T-helper 1 cell treated with Interleukin-12 subunit alpha and Interleukin-12 subunit beta and Interleukin-4 antibody, amounts not matched to agents 30 μg/mL and 1 μg/mL, for 36 hours (primary cell): ENCODE results near the gene CRTC1.

Experiments used
- H3K27ac Mint-ChIP-seq: one replicate; pipeline ENCODE4 v1.8.0; 2021; ENCODE audit warnings: mild to moderate bottlenecking, mixed read lengths
- H3K27me3 Mint-ChIP-seq: one replicate; pipeline ENCODE4 v1.8.0; 2021; ENCODE audit warnings: low read depth, mixed read lengths
- H3K36me3 Mint-ChIP-seq: one replicate; pipeline ENCODE4 v1.8.0; 2021; ENCODE audit warnings: low read depth, mixed read lengths
- H3K4me1 Mint-ChIP-seq: one replicate; pipeline ENCODE4 v1.8.0; 2021; ENCODE audit warnings: low read depth, mixed read lengths
- H3K4me3 Mint-ChIP-seq: one replicate; pipeline ENCODE4 v1.8.0; 2021; ENCODE audit warnings: mild to moderate bottlenecking, moderate library complexity, mixed read lengths
- H3K9me3 Mint-ChIP-seq: one replicate; pipeline ENCODE4 v1.8.0; 2021; ENCODE audit warnings: mixed read lengths

CRTC1 gene, protein sequence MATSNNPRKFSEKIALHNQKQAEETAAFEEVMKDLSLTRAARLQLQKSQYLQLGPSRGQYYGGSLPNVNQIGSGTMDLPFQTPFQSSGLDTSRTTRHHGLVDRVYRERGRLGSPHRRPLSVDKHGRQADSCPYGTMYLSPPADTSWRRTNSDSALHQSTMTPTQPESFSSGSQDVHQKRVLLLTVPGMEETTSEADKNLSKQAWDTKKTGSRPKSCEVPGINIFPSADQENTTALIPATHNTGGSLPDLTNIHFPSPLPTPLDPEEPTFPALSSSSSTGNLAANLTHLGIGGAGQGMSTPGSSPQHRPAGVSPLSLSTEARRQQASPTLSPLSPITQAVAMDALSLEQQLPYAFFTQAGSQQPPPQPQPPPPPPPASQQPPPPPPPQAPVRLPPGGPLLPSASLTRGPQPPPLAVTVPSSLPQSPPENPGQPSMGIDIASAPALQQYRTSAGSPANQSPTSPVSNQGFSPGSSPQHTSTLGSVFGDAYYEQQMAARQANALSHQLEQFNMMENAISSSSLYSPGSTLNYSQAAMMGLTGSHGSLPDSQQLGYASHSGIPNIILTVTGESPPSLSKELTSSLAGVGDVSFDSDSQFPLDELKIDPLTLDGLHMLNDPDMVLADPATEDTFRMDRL

DNA sequence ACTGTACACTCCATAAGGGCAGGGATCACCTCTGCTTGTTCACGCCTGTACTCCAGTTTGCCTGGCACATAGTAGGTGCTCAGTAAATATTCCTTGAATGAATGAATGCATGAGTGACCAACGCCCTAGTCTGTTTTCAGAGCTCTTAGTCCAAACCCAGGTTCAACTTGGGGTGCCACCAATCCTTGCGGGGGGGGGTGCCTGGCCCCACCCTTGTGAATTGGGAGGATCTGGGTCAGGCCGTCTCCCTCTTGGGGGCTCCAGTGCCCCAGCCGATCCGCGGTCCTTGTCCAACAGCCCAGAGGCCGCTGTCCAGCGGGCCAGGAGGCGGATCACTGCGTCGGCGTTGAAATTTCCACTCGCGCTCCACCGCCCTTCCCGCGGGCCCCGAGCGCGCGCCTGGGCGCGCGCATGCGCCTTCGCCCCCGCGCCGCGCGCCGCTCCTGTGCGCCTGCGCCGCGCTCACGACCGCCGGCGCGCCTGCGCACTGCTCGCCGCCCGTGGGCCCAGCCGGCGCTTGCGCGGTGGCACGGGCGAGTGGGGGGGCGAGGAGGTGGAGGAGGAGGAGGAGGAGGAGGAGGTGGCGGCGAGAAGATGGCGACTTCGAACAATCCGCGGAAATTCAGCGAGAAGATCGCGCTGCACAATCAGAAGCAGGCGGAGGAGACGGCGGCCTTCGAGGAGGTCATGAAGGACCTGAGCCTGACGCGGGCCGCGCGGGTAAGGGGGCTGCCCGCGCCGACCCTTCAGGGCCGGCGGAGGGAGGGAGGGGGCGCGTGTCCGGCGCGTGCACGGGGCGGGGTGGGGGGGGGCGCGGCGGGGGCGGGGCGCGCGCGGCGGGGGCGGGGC, at the start of gene CRTC1:
Gene CRTC1, plus strand, starts transcription at position 572 of the 849 bp plus-strand sequence. Its CDS starts 23 bp downstream, at position 595.
- Mint-ChIP-seq H3K9me3 (no peaks in the 10 kb centered on the region), H3K4me3 (peak within 1 kb of the TSS; percentile 87), H3K27ac (peak within 1 kb of the TSS; percentile 89), H3K27me3 (no peaks in the 10 kb centered on the region), H3K36me3 (no peaks in the 10 kb centered on the region), H3K4me1 (peaks cover 8% of the 10 kb centered on the region)

DNA sequence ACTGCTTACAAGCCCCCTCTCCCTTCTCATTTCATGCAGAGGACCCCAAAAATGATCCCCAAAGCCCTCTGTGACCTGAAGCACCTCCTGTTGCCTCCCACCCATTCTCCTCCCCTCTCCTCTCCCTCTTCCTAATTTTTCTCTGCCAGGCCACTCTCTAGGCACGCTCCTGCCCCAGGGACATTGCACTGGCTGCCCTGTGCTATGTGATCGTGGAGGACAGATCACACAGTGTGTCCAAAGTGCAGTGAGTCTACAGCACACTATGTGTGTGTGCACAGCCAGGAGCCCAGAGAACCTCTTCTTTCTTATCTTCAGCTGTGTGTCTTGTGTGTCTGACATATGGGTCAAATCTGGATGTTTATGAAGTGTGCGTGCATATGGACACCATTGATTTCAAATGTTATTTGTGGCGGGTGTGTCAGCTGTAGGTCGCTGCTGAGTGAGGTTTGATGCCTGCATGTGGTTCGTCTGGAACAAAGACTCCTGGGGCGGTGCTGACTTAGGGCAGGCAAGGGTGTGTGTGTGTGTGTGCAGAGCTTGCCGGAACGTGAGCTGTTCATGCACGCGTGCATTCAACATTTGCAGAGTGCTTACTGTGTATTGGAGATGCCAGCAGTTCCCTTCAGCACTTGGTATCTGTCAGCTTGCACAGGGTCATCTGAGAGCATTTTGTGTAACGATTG, 48.7 kb upstream of the CRTC1 start:
- peak overlapping the region; percentile 12 for H3K27ac Mint-ChIP-seq
- H3K27me3 Mint-ChIP-seq, result peaks cover 7% of the 10 kb centered on the region
- H3K4me1 Mint-ChIP-seq, result peaks cover 27% of the 10 kb centered on the region
- H3K9me3 Mint-ChIP-seq, result no peaks in the 10 kb centered on the region
- no peak overlapping the region for H3K4me3 Mint-ChIP-seq
- H3K36me3 Mint-ChIP-seq, result no peaks in the 10 kb centered on the region

DNA sequence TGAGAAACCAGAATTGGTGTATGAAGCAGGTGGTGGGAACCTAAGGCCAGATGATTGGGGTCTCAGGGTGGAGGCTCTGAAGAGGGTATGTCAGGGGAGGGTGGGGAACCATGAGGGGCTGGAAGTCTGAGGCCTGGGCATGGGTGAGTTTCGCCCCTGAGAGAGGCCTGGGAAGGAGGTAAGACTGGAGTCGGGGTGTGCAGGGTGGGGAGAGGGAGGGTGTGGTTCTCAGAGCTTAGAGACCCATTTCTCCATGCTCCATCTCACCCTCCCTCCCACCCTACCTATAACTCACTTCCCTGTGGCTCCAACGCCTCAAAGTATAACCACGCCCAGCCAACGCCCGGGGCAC, 47.7 kb upstream of the CRTC1 start:
- H3K27me3 Mint-ChIP-seq, result peaks cover 7% of the 10 kb centered on the region
- no peaks in the 10 kb centered on the region for H3K9me3 Mint-ChIP-seq
- H3K4me1 Mint-ChIP-seq, result peaks cover 27% of the 10 kb centered on the region
- no peaks in the 10 kb centered on the region for H3K36me3 Mint-ChIP-seq
- H3K27ac Mint-ChIP-seq, result peak overlapping the region; percentile 97
- H3K4me3 Mint-ChIP-seq, result peak overlapping the region; percentile 95

DNA sequence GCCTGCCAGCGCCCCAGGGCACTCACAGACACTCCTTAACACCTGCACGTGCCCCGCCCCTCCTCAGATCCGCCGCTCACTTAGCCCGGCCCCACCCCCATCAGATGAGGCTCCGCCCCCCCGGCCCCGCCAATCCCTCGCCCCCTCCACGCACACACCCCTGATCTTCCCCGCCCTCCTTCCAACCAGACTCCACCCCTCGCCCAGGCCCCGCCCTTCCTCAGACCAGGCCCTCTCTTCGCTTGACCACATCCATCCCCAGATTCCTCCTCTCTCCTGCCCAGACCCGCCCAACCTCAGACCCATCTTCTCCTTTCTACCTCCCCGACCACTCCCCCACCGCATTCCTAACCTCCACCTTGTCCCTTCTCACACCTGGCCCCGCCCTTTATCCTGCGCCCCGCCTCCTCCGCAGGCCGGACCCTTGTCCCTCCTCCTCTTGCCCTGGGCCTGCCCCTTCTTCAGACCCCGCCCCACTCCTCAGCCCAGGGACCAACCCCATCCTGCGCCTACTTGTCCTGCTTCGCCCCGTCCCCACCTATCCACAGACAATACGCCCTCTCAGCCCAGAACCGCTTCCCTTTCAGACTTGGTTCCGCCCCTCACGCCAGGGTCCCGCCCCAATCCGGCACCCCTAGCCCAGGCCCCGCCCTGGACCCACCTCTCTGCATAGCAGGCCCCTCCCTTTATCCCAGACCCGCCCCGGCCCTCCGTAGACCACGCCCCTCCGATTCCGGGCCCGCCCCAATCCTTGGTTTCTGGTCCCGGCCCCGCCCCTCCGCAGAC, 47.1 kb upstream of the CRTC1 start:
- peak overlapping the region; percentile 95 for H3K4me3 Mint-ChIP-seq
- H3K36me3 Mint-ChIP-seq, result no peaks in the 10 kb centered on the region
- peaks cover 27% of the 10 kb centered on the region for H3K4me1 Mint-ChIP-seq
- H3K27me3 Mint-ChIP-seq, result peaks cover 7% of the 10 kb centered on the region
- H3K27ac Mint-ChIP-seq, result peak overlapping the region; percentile 97
- no peaks in the 10 kb centered on the region for H3K9me3 Mint-ChIP-seq

DNA sequence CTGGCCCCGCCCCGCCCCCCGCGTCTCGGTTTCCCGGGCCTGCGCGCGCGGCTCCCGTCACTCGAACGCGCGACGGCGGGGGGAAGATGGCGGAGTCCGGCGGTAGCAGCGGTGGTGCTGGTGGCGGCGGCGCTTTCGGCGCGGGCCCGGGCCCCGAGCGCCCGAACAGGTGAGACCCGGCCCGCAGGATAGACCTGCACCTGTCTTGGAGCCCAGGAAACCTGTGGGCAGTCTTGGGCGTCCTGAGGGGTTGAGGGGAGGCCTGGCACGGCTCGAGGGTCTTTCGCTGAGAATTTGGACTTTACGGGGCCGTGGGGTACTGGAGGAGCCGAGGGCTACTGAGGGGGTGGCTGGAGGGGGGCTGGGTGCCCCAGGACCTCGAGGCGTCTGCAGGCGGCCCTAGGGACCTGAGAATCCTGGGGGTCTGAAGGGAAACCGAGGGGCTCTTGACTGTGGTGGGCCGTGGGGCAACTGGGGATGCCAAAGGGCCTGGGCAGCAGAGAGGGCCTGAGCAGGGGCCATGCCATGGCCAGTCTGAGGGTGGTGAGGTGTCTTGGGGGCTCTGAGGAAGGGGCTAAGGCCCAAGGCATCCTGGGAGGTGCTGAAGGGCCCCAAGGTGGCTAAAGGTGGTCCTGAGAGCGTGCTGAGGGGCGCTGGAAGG, 46.4 kb upstream of the CRTC1 start, which contains the start of gene KLHL26:
Gene KLHL26, plus strand, starts transcription at position 60 of the 661 bp plus-strand sequence. Its CDS starts 27 bp downstream, at position 87.
- Mint-ChIP-seq H3K27me3 (peaks cover 7% of the 10 kb centered on the region), H3K36me3 (no peaks in the 10 kb centered on the region), H3K9me3 (no peaks in the 10 kb centered on the region), H3K4me3 (peak within 1 kb of the TSS; percentile 95), H3K27ac (peak within 1 kb of the TSS; percentile 97), H3K4me1 (peaks cover 27% of the 10 kb centered on the region)

DNA sequence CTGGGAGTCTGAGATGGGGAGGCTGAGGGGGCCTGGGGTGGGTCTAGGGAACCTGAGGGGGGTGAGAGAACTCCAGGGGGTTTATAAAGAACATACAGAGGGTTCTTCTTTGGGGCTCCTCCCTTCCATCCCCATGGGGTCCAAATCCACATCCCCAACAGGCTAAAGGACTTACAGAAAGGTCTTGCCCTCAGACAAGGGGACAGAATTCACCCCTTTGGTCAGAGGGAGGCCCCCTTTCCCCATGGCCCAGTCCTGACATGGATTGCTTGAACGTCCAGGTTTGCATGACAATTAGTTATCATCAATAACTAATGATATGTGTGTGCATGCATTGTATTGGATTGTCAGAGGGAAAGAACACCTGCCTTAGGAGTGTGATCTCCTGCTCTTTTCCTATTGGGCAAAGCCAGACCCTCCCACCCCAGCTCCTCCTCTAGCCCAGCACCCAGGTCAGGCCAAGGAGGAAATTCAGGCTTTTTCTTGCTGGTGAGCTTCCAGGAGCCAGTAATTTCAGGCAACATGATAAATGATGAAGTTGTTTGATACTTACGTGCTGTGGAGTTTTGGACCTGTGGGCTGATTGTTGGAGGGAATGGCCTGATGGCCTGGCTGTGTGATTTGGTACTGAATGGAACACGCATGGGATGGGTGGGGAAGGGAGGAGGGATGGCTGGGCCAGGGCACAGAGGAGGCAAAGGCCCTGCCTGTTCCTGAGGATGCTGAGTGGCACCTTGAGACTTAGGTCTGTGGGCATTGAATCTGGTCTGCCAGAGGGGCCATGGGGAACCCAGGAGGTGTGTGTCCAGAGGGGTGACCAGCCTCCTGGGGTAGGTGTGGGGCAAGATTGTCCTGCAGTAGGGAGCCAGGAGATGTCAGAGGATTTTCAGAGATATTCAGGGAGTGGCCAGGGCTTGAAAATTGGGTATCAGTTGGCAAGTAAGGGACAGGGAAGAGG, 45.5 kb upstream of the CRTC1 start:
- H3K27me3 Mint-ChIP-seq, result peaks cover 7% of the 10 kb centered on the region
- H3K9me3 Mint-ChIP-seq, result no peaks in the 10 kb centered on the region
- peaks cover 27% of the 10 kb centered on the region for H3K4me1 Mint-ChIP-seq
- H3K4me3 Mint-ChIP-seq, result peak overlapping the region; percentile 95
- peak overlapping the region; percentile 73 for H3K27ac Mint-ChIP-seq
- H3K36me3 Mint-ChIP-seq, result no peaks in the 10 kb centered on the region

DNA sequence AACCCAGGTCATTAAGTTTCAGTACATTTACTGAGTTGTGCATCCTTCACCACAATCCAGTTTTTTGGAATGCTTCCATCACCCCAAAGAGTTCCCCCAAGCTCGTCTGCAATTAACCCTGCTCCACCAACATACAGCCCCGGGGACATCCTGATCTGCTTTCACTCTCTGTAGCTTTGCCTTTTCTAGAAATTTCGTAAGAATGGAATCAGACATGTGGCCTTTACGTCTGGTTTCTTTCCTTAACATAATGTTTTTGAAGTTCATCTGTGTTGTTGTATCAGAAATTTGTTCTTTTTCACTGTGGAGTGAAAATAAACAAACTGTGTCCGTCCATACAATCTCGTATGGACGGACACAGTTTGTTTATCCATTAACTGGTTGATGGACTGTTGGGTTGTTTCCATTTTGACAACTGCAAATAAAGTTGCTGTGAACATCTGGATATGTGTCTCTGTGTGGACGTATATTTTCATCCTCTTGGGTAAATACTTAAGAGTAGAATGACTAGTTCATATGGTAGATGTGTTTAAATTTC, 43.7 kb upstream of the CRTC1 start:
- H3K27ac Mint-ChIP-seq, result no peak overlapping the region
- H3K27me3 Mint-ChIP-seq, result peaks cover 3% of the 10 kb centered on the region
- no peak overlapping the region for H3K4me3 Mint-ChIP-seq
- peaks cover 26% of the 10 kb centered on the region for H3K4me1 Mint-ChIP-seq
- peaks cover 3% of the 10 kb centered on the region for H3K36me3 Mint-ChIP-seq
- no peaks in the 10 kb centered on the region for H3K9me3 Mint-ChIP-seq

DNA sequence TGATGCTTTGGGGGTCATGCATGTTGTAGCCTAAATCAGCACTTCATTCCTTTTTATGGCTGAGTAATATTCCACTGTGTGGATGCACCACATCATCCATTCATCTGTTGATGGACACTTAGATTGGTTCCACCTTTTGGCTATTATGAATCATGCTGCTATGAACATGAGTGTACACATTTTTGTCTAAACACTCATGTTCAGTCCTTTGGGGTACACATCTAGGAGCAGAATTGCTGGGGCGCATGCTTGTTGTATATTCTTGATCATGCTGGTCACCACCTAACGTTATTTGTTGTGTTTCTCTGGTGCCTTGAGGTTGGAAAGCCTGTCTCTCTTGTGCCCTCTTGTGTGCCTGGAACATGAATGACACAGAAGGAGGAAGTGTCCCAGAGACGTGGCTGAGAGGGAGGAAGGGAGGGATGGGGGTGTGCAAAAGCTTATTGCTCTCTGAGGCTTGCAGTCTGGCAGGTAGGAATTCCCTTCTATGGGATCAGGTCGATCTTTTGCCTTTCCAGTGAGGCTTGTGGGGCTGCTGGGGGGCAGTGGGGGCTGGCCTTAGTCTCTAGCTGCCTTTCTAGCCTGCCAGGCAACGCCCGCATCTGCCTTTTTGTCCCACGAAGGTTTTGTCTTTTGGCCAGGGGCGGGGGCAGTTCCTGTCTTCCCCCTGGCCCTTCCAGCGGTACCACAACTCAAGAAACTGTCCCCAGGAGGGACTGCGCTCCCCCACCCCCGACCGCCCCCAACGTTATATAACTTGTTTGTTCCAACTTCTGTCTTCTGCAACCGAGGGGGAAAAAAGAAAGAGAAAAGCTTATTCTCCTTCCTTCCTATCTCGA, 39.1 kb upstream of the CRTC1 start:
- H3K36me3 Mint-ChIP-seq, result peaks cover 3% of the 10 kb centered on the region
- no peak overlapping the region for H3K4me3 Mint-ChIP-seq
- H3K4me1 Mint-ChIP-seq, result peaks cover 9% of the 10 kb centered on the region
- H3K9me3 Mint-ChIP-seq, result no peaks in the 10 kb centered on the region
- no peak overlapping the region for H3K27ac Mint-ChIP-seq
- no peaks in the 10 kb centered on the region for H3K27me3 Mint-ChIP-seq

DNA sequence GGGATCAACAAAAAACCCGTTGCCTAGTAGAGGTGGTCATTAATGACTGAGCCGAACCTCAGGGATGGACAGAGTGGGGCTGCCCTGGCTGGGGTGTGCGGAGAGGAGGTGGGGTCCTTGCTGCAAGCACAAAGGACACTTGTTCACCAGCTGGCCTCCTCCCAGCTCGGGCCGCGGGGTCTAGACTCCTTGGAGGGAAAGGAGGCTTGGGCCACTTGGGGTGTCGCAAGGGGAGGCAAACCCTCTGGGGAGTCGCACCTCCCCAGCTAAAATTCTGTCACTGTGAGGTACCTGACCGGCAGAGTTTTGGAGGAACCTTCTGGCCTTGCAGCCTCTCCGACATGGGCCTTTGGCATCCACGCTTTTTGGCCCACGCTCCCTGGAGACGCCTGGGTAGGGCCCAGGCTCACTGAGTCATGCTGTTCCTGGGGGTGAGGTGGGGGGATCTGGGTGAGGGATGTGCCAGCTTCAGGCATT, 38.4 kb upstream of the CRTC1 start:
- Mint-ChIP-seq H3K27ac (no peak overlapping the region), H3K9me3 (no peaks in the 10 kb centered on the region), H3K36me3 (peaks cover 3% of the 10 kb centered on the region), H3K4me3 (no peak overlapping the region), H3K27me3 (no peaks in the 10 kb centered on the region), H3K4me1 (peaks cover 8% of the 10 kb centered on the region)

DNA sequence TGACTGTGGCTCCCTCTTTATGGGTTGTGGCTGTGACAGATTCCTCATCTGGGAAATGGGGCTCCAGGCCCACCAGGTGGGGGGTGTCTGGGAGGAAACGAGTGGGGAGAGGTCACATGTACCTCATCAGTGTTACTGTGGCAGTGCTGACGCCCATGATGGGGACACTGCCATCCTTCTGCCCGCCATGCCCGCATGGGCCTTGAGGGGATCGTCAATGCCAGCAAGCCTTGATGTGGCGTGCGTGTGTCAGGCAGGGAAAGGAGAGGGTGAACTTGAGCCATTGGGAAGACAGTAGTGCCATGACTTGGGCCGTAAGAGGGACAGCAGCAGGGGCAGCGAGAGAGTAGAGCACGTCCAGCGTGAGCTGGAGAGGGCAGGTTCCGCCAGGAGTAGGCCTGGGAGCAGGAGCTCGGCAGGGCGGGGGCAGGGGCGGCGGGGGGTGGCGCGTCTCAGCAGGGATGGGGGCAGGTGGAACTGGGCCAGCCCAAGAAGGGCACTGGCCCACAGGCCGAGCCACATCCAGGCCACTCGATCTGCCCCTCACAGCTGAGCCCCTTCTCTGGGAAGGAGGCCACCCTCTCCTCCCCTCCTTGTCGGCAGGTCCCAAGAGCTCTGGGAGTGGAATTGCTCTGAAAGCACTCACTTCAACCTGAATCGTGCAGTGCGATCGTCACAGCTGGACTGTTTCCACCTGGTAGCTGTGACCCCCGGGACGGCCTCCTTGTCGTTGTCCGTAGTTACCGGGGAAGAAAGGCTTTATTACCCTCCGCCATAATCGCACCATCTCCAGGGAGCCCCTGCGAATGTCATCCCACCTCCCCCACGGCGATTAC, 36.7 kb upstream of the CRTC1 start:
- H3K9me3 Mint-ChIP-seq, result no peaks in the 10 kb centered on the region
- no peaks in the 10 kb centered on the region for H3K27me3 Mint-ChIP-seq
- peaks cover 8% of the 10 kb centered on the region for H3K4me1 Mint-ChIP-seq
- H3K36me3 Mint-ChIP-seq, result peaks cover 3% of the 10 kb centered on the region
- no peak overlapping the region for H3K4me3 Mint-ChIP-seq
- H3K27ac Mint-ChIP-seq, result no peak overlapping the region

DNA sequence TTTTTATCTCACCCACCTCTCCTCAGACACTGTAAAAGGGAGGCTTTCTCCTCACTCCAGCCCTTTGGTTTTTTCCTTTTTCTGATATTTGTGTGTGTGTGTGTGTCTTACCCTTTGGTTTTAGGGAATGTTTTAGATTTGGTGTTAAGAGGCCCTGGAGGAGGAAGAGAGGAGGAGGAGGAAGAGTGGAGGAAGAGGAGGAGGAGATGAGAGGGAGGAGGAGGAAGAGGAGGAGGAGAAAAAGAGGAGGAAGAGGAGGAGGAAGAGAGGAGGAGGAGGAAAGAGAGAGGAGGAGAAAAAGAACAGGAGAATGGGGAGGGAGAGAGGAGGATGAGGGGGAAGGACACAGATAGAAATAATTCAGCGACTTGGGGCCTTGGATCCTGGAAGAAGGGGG, 36.1 kb upstream of the CRTC1 start:
- Mint-ChIP-seq H3K27ac (peak overlapping the region; percentile 49), H3K4me3 (no peak overlapping the region), H3K27me3 (no peaks in the 10 kb centered on the region), H3K9me3 (no peaks in the 10 kb centered on the region), H3K36me3 (peaks cover 3% of the 10 kb centered on the region), H3K4me1 (peaks cover 8% of the 10 kb centered on the region)
